ENCODE results near the gene SMYD3.

SMYD3 gene

DNA sequence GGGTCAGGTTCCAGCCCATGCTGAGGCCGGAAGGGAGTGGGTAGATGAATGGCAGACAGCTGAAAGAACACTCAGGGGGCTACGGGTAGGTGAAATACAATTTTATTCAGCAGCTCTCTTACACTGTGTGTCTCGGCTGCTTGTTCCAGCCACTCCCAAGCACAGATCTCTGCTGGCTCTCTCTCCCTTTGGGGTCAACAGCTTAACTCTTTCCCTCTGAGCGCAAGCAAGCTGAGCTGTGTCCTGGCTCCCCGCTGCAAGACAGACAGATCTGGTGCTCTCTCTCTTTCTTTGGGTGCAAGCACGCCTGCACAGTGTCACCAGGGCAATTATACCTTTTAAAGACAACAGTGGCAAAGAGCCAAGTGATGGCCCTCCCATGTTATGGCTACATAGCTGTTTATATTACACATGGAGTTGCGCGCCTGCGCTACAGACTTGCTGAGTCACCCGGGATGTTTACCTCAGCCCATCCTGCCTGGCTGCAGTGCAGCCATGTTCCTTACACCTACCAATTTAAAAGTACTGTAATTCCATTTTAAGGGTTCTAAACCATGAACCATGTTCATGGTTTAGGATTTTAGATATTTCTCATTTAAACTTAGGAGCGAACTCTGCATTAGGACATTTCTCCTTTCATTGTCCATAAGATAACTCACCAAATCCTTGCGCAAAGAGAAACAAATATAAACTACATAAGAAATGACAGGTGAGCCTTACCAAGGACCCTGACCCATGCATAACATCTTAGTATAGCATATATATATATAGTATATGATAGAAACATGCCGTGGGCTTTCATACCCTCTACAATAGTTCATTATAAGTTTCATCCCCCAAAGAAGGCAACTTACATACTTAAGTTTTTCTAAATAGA is 396.5 kb downstream of the SMYD3 start:
- POLR2A ChIA-PET, result no interaction called here

DNA sequence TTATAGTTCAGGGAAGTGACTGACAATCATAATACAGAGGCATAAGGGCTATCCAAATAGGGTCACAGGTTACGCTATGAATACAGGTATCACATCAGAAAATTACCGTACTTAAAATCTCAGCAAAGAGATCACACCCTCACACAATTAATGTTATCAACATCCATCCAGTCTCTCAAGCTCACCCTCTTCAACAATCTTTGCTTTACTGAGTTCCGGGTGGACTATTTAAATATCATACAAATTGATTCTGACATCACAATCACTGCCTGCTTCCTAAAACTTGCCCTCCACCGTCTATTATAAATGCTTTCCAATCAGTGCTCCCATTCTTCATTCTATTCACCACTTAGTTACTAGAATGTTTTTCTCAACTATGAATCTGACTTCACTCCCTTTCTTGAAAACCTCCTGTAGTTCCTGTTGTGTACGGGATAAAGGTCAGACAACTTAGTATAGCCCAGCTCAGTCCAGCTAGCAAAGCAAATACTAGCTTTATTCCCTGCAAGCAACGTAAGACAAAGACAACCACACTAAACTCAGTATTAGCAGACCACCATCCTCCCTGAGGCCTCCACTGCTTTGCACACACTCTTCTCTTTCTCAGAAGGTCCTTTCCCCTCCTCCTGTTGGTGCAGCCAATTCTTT is 398.7 kb downstream of the SMYD3 start:
- no peak for TF ChIP-seq L3MBTL2 (conservative IDR thresholded peaks at IDR 0.05)
- POLR2A ChIA-PET, result no interaction called here

More for the DNA sequence above, 396.5 kb downstream of the SMYD3 start:
- CTCF ChIA-PET, result no interaction called here
- TF ChIP-seq SUZ12 (IDR thresholded peaks at IDR 0.05) (no peak), HDGF (IDR thresholded peaks at IDR 0.05; ENCODE audit: borderline replicate concordance) (no peak), BHLHE40 (IDR thresholded peaks at IDR 0.05; ENCODE audit: borderline replicate concordance) (no peak), ZNF384 (IDR thresholded peaks at IDR 0.05) (no peak), LEF1 (IDR thresholded peaks at IDR 0.05; ENCODE audit: borderline replicate concordance) (no peak), ELF4 (IDR thresholded peaks at IDR 0.05) (no peak), FOXA1 (IDR thresholded peaks at IDR 0.05) (no peak), TARDBP (IDR thresholded peaks at IDR 0.05) (no peak), SP1 (IDR thresholded peaks at IDR 0.05) (no peak), FOXK2 (IDR thresholded peaks at IDR 0.05) (no peak), NFRKB (IDR thresholded peaks at IDR 0.05) (no peak), L3MBTL2 (conservative IDR thresholded peaks at IDR 0.05) (no peak), FOXM1 (IDR thresholded peaks at IDR 0.05; ENCODE audit: borderline replicate concordance) (no peak), CTBP1 (IDR thresholded peaks at IDR 0.05; ENCODE audit: borderline replicate concordance) (no peak), ARNT (IDR thresholded peaks at IDR 0.05) (no peak)
- TF ChIP-seq, protein P1, sequence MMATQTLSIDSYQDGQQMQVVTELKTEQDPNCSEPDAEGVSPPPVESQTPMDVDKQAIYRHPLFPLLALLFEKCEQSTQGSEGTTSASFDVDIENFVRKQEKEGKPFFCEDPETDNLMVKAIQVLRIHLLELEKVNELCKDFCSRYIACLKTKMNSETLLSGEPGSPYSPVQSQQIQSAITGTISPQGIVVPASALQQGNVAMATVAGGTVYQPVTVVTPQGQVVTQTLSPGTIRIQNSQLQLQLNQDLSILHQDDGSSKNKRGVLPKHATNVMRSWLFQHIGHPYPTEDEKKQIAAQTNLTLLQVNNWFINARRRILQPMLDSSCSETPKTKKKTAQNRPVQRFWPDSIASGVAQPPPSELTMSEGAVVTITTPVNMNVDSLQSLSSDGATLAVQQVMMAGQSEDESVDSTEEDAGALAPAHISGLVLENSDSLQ (IDR thresholded peaks at IDR 0.05), result no peak
- DNase-seq (ENCODE audit: extremely low spot score), result no peak

DNA sequence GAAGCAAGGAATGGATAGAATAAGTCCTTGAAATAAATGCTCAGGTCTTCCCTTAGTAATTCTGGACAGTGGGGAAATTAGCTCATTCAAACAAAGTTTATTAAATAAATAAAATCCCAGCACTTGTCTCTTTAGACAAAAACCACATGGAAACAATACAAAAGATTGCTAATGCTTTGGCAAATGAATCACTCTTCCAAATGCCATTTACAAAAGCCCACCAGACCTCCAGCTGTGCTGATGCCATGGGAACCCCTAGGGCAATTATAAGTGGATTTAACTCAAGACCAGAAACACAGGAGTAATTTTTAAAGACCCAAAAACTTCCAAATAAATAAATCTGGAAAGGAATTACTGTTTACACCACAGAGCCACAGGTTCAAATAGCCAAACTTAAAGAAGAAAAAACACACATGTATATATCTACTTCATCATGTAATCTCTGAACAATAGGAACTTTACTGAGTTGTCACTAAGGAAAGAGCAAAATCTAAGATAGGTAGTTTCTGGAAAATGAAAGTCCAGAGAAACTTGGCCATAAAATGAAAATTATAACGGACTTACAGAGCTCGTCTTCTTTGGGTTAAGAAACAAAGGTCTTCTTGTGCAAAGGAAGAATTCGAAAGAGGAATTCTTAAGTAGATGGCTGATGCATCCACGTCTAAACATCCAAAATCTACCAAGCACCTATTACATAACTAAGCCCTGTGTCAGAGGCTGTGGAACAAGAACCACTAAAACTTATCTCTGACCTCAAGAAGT is 399.4 kb downstream of the SMYD3 start:
- TF ChIP-seq FOXA1 (IDR thresholded peaks at IDR 0.05) (no peak), LEF1 (IDR thresholded peaks at IDR 0.05; ENCODE audit: borderline replicate concordance) (no peak), ELF4 (IDR thresholded peaks at IDR 0.05) (no peak), CTBP1 (IDR thresholded peaks at IDR 0.05; ENCODE audit: borderline replicate concordance) (no peak), FOXK2 (IDR thresholded peaks at IDR 0.05) (no peak), FOXM1 (IDR thresholded peaks at IDR 0.05; ENCODE audit: borderline replicate concordance) (no peak), ZNF384 (IDR thresholded peaks at IDR 0.05) (no peak), ARNT (IDR thresholded peaks at IDR 0.05) (no peak), SUZ12 (IDR thresholded peaks at IDR 0.05) (no peak), HDGF (IDR thresholded peaks at IDR 0.05; ENCODE audit: borderline replicate concordance) (no peak), L3MBTL2 (conservative IDR thresholded peaks at IDR 0.05) (no peak), SP1 (IDR thresholded peaks at IDR 0.05) (no peak), BHLHE40 (IDR thresholded peaks at IDR 0.05; ENCODE audit: borderline replicate concordance) (no peak)
- TF ChIP-seq, protein P1 (IDR thresholded peaks at IDR 0.05), result no peak
- ChIA-PET POLR2A (no interaction called here), CTCF (no interaction called here)
- DNase-seq (ENCODE audit: extremely low spot score), result no peak

More for the DNA sequence above, 398.7 kb downstream of the SMYD3 start:
- no peak for DNase-seq (ENCODE audit: extremely low spot score)
- CTCF ChIA-PET, result no interaction called here

DNA sequence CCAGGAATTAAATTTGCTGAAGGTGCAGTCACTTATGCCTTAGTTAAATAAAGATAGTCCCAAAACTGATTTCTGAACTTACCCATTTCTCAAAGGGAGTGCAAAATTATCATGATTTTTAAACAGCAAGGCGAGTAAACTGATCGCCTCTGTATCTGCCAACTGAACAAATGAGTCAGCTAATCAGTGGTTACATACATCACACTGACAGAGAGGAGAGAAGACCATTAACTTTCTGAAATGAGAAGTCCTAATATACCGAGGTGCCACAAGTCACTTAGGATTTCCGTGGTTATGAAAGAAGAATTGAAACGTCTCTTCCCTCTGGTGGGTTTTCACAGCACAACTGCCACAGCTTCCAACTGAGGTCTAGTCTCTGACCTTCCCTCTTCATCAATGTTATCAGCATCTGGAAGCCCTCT is 400.7 kb downstream of the SMYD3 start:
- TF ChIP-seq CTBP1 (IDR thresholded peaks at IDR 0.05; ENCODE audit: borderline replicate concordance), result no peak
- TF ChIP-seq SUZ12 (IDR thresholded peaks at IDR 0.05), result no peak
- no peak for TF ChIP-seq SP1 (IDR thresholded peaks at IDR 0.05)
- TF ChIP-seq FOXK2 (IDR thresholded peaks at IDR 0.05), result no peak
- TF ChIP-seq BHLHE40 (IDR thresholded peaks at IDR 0.05; ENCODE audit: borderline replicate concordance), result no peak
- no peak for TF ChIP-seq ARNT (IDR thresholded peaks at IDR 0.05)
- ChIA-PET POLR2A (no interaction called here), CTCF (no interaction called here)
- DNase-seq (ENCODE audit: extremely low spot score), result no peak

DNA sequence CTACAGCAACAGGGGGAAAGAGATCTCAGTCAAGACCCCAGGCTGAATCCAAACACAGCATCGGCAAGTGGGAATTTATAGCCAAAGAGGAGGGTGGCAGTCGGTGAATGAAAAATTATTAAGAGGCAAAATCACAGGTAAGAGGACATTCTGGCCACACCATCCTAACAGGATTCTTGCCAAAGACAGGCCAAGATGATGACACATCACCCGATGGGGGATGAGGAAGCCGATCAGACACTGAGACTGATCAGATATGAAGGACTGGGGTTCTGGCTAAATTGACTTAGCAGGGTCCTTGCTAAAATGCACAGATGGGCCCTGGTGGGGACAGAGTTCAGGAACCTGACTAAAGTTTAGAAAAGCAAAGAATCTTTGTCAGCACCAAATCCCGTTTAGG is 402.2 kb downstream of the SMYD3 start:
- CTCF ChIA-PET, result no interaction called here
- DNase-seq (ENCODE audit: extremely low spot score), result no peak

More for the DNA sequence above, 402.2 kb downstream of the SMYD3 start:
- no peak for TF ChIP-seq LEF1 (IDR thresholded peaks at IDR 0.05; ENCODE audit: borderline replicate concordance)
- no peak for TF ChIP-seq BHLHE40 (IDR thresholded peaks at IDR 0.05; ENCODE audit: borderline replicate concordance)
- TF ChIP-seq L3MBTL2 (conservative IDR thresholded peaks at IDR 0.05), result no peak
- TF ChIP-seq ELF4 (IDR thresholded peaks at IDR 0.05), result no peak
- TF ChIP-seq, protein P1 (IDR thresholded peaks at IDR 0.05), result no peak
- TF ChIP-seq FOXK2 (IDR thresholded peaks at IDR 0.05), result no peak
- no peak for TF ChIP-seq ZNF384 (IDR thresholded peaks at IDR 0.05)
- TF ChIP-seq NFRKB (IDR thresholded peaks at IDR 0.05), result no peak
- TF ChIP-seq SP1 (IDR thresholded peaks at IDR 0.05), result no peak
- POLR2A ChIA-PET, result no interaction called here

Measured in HEK293T (cell line).